WI38 (cell line): Measurements from ENCODE around the gene TSG101.

Experiments
- H3K4me3 ChIP-seq: 2 replicates; pipeline ENCODE4 v1.5.1; 2011; ENCODE audit warnings: low read depth, mild to moderate bottlenecking, control low read depth, low read length
- TF ChIP-seq, protein P1 (sequence below): IDR thresholded peaks from 2 replicates; pipeline ENCODE4 v1.5.1; 2012; ENCODE audit warnings: low read depth, mild to moderate bottlenecking, control low read depth, low read length

Gene TSG101

DNA sequence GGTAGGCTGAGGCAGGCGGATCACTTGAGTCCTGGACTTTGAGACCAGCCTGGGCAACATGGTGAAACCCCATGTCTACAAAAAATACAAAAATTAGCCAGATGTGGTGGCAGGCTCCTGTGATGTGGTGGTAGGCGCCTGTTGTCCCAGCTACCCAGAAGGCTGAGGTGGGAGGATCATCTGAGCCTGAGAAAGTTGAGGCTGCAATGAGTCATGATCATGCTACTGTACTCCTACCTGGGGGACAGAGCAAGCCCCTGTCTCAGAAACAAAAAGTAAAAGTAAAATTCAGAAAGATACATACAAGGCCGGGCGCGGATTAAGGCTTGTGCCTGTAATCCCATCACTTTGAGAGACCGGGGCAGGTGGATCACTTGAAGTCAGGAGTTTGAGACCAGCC, 64.8 kb downstream of the TSG101 start:
- TF ChIP-seq, protein P1, sequence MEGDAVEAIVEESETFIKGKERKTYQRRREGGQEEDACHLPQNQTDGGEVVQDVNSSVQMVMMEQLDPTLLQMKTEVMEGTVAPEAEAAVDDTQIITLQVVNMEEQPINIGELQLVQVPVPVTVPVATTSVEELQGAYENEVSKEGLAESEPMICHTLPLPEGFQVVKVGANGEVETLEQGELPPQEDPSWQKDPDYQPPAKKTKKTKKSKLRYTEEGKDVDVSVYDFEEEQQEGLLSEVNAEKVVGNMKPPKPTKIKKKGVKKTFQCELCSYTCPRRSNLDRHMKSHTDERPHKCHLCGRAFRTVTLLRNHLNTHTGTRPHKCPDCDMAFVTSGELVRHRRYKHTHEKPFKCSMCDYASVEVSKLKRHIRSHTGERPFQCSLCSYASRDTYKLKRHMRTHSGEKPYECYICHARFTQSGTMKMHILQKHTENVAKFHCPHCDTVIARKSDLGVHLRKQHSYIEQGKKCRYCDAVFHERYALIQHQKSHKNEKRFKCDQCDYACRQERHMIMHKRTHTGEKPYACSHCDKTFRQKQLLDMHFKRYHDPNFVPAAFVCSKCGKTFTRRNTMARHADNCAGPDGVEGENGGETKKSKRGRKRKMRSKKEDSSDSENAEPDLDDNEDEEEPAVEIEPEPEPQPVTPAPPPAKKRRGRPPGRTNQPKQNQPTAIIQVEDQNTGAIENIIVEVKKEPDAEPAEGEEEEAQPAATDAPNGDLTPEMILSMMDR, result no peak
- H3K4me3 ChIP-seq, result no peak overlapping the region

DNA sequence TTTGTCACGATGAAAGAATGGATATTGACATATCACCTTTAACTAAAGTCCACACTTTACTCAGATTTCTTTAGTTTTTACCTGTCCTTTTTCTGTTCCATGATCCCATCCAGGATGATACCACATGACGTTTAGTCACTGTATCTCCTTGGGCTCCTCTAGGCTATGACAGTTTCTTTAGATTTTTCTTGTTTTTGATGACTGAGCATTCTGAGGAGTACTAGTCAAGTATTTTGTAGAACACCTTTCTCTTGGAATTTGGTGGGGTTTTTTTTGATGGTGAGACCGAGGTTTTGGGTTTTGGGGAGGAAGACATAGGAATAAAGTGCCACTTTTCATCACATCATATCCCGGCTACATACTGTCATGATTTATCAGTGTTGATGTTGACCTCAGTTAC, 67.1 kb downstream of the TSG101 start:
- H3K4me3 ChIP-seq, result no peak overlapping the region
- TF ChIP-seq, protein P1, result no peak

DNA sequence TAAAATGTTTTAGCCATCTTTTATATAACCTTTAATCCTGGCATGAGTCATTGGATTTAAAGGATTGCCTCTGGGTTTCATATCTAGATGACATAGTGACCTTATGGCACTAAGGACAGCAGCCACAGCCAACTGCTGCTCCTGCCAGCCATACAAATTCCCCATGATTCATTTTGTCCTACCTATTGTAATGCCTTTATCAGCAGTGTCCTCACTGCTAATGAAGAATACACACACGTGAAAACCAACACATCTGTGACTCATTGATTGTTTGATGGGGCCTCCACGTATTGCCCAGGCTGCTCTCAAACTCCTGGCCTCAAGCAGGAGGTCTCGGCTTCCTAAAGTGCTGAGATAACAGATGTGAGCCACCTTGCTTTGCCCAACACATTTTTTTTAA, 69.3 kb downstream of the TSG101 start:
- H3K4me3 ChIP-seq, result no peak overlapping the region
- TF ChIP-seq, protein P1, result no peak

DNA sequence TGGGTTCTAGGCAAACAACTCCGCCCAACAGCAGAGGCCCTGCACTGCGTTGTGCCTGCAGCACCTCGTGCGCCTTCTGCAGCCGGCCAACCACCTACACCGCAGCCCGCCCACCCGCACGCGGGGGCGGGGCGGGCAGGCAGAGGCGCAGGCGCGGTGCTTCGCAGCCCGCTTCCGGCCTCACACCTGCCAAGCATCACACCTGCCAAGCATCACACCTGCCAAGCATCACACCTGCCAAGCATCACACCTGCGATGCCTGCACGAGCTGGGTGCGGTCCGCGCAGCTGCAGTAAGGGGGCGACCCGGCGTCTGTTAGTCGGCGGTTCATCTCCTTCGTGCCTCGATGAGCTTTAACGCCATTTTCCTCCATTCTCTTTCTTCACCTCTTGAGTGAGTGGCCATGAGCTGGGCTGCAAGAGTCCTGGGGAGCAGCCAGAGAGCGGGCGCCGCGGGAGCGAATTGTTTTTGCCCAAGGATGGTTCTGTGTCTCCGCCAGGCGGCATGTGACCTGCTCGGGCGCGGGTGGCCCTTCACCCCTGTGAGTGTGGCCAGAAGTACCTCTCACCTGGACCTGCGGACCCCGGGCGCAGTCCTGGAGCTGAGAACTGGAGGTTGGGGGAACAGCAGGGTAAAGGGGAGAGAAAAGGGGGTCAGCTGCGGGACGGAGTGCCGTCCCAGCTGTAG, 70.9 kb downstream of the TSG101 start, which contains the start of gene LDHAL6A:
TSS of gene LDHAL6A (plus strand) at position 171 of the 687 bp plus-strand sequence. CDS start 825 bp downstream, outside the sequence.
- no peak within 1 kb of the TSS for H3K4me3 ChIP-seq
- TF ChIP-seq, protein P1, result no peak

DNA sequence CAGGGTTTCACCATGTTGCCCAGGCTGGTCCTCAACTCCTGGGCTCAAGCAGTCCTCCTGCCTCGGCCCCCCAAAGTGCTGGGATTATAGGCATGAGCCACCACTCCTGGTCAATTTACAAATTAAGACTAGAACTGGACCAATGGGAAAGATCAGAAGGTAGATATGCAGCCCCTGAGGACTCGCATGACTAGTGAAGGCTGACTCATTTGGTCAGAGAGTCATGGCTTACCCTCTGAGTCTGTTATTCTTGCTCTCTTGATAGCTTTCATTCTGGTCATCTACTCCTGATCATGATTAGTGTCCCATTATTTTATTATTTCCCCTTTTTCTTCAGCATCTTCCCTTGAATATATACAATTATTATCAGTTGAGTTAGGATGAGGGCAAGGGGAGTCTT, 73.8 kb downstream of the TSG101 start:
- no peak overlapping the region for H3K4me3 ChIP-seq
- TF ChIP-seq, protein P1, result no peak

DNA sequence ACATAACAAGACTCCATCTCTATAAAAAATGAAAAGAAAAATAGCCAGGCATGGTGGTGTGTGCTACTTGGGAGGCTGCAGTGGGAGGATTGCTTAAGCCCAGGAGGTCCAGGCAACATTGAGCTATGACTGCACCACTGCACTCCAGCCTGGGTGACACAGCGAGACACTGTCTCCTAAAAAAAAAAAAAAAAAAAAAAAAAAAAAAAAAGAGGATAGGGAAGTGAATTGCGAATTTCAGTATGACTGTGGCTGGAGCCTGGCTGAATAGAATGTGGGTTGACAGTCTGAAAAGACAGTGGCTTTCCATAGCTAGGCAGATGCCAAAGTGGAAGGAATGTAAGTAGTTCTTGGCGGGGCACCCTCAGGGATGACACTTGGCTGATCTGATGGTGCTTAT, 77.5 kb downstream of the TSG101 start:
- no peak overlapping the region for H3K4me3 ChIP-seq
- TF ChIP-seq, protein P1, result no peak

DNA sequence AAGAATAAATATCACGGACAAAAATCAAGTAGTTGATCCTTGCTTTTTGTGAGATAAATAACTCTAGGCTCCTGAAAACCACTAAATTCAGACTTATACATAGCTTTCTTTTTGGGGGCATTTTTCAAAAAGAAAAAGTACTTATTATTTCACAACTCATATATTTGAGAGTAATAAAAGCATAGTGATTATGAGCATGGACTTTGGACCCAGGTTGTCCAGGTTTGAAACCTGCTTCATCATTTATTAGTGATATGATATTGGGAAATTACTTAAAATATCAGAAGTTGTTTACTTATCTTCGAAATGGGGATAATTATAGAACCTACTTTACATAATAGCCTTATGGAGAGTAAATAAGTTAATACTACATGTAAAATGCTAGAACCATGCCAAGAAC, 88.1 kb downstream of the TSG101 start:
- TF ChIP-seq, protein P1, result no peak
- H3K4me3 ChIP-seq, result no peak overlapping the region
